ENCODE results near the gene IQCN.

Gene IQCN

GRCh38 chr19:18304458-18305310 lies 30.4 kb upstream of the IQCN start:
- no peak for DNase-seq (ENCODE audit: low spot score)

- DNase-seq (ENCODE audit: low spot score), result no peak
These were observed 29.9 kb upstream of the IQCN start for GRCh38 chr19:18304208-18304457.

- no peak for DNase-seq (ENCODE audit: low spot score)
These were observed 27.5 kb upstream of the IQCN start for GRCh38 chr19:18301718-18302111.

- peak; percentile 88 for DNase-seq (ENCODE audit: low spot score)
These were observed 26.9 kb upstream of the IQCN start for GRCh38 chr19:18300930-18301717.

- DNase-seq (ENCODE audit: low spot score), result no peak
These were observed 25.4 kb upstream of the IQCN start for GRCh38 chr19:18299654-18300053.

GRCh38 chr19:18298601-18299000 lies 24.3 kb upstream of the IQCN start:
- no peak for DNase-seq (ENCODE audit: low spot score)

- DNase-seq (ENCODE audit: low spot score), result no peak
These were observed 23.1 kb upstream of the IQCN start for GRCh38 chr19:18297308-18297707.

- no peak for DNase-seq (ENCODE audit: low spot score)
These were observed 20.8 kb upstream of the IQCN start for GRCh38 chr19:18295034-18295451.

- no peak for DNase-seq (ENCODE audit: low spot score)
These were observed 20.2 kb upstream of the IQCN start for GRCh38 chr19:18294467-18294864.

- DNase-seq (ENCODE audit: low spot score), result no peak
These were observed 19.6 kb upstream of the IQCN start for GRCh38 chr19:18293642-18294466.

GRCh38 chr19:18292810-18293641 lies 18.8 kb upstream of the IQCN start:
- DNase-seq (ENCODE audit: low spot score), result peak; percentile 84

GRCh38 chr19:18292462-18292809 lies 18.2 kb upstream of the IQCN start:
- no peak for DNase-seq (ENCODE audit: low spot score)

- DNase-seq (ENCODE audit: low spot score), result peak; percentile 87
These were observed 17.6 kb upstream of the IQCN start for GRCh38 chr19:18291590-18292461.

GRCh38 chr19:18291019-18291524 lies 16.8 kb upstream of the IQCN start:
- DNase-seq (ENCODE audit: low spot score), result no peak

GRCh38 chr19:18290302-18291018 lies 16.2 kb upstream of the IQCN start:
- no peak for DNase-seq (ENCODE audit: low spot score)

GRCh38 chr19:18289471-18290301 lies 15.4 kb upstream of the IQCN start:
- no peak for DNase-seq (ENCODE audit: low spot score)

- DNase-seq (ENCODE audit: low spot score), result no peak
These were observed 13.9 kb upstream of the IQCN start for GRCh38 chr19:18287836-18288772.

All from HuH-7.5 (cell line).